CD4-positive, alpha-beta T cell treated with Interferon gamma for 1 hour (primary cell): ENCODE measurements around the gene GDAP1L1.
"Not testable (repeated sequence)": the region's sequence is repeated elsewhere in the genome, so short reads cannot be mapped to it uniquely, and the experiment has no call there.

Source experiments
- DNase-seq: peaks from one replicate; pipeline ENCODE4 v3.0.0-alpha.2; 2020

GDAP1L1 gene

GRCh38 chr20:44306927-44307326 is 59.8 kb downstream of the GDAP1L1 start:
- no peak for DNase-seq

- DNase-seq, result no peak
Observed at GRCh38 chr20:44309763-44310663, 62.9 kb downstream of the GDAP1L1 start.

- peak; percentile 97 for DNase-seq
Observed at GRCh38 chr20:44310664-44311639, 63.8 kb downstream of the GDAP1L1 start, which contains the start of gene FITM2. TSS of gene FITM2 (minus strand) at chr20:44311202. CDS start at chr20:44311148, 54 bp downstream.

- DNase-seq, result no peak
Observed at GRCh38 chr20:44314870-44315269, 67.8 kb downstream of the GDAP1L1 start.

- no peak for DNase-seq
Observed at GRCh38 chr20:44319839-44320422, 72.8 kb downstream of the GDAP1L1 start.

- DNase-seq, result no peak
Observed at GRCh38 chr20:44324343-44324742, 77.2 kb downstream of the GDAP1L1 start.

GRCh38 chr20:44326391-44327159 is 79.5 kb downstream of the GDAP1L1 start:
- DNase-seq, result no peak

GRCh38 chr20:44327748-44328147 is 80.6 kb downstream of the GDAP1L1 start:
- DNase-seq, result not testable (repeated sequence)

GRCh38 chr20:44328428-44328827 is 81.3 kb downstream of the GDAP1L1 start:
- DNase-seq, result no peak
